ENCODE measurements around the gene RAB17. TPM values are rescaled to one million over a fixed set of nuclear protein-coding genes. Genes with fewer than 3 reads are reported as not detected.

The RAB17 gene
- total and polyA plus RNA-seq, 2 experiments from 2014 or later = 58.3 to 99.1 TPM

GRCh38 chr2:237633061-237633561, 42.6 kb upstream of the RAB17 start:
- Histone ChIP-seq H3K27ac (no peak overlapping the region), H3K4me3 (no peak overlapping the region), H3K4me2 (no peak overlapping the region), H2AFZ (no peak overlapping the region), H3K4me1 (ENCODE audit: insufficient read depth) (peaks cover 11% of the 10 kb centered on the region), H3K36me3 (replicated peaks; ENCODE audit: insufficient read depth, low read depth) (no peaks in the 10 kb centered on the region), H3K79me2 (peaks cover 77% of the 10 kb centered on the region), H4K20me1 (ENCODE audit: insufficient read depth, poor library complexity, severe bottlenecking) (peaks cover 6% of the 10 kb centered on the region), H3K9me2 (replicated peaks; ENCODE audit: insufficient read depth) (no peaks in the 10 kb centered on the region), H3K9me3 (ENCODE audit: low read depth) (no peaks in the 10 kb centered on the region), H3K27me3 (no peaks in the 10 kb centered on the region)
- 91% methylated on average over 10 of the region's 10 CpGs for WGBS (ENCODE audit: low lambda C conversion rate, missing lambda C conversion rate)
- DNase-seq (ENCODE audit: low spot score) = no peak
- TF ChIP-seq EZH2phosphoT487 (IDR thresholded peaks at IDR 0.05; ENCODE audit: low read depth, severe bottlenecking, unreplicated experiment) (no peak), EZH2 (IDR thresholded peaks at IDR 0.05; ENCODE audit: borderline replicate concordance) (no peak), CTCF (IDR thresholded peaks at IDR 0.05; ENCODE audit: poor library complexity) (no peak)

- H3K4me1 ChIP-seq (ENCODE audit: insufficient read depth) = peaks cover 11% of the 10 kb centered on the region
- no peak overlapping the region for H2AFZ ChIP-seq
- peaks cover 6% of the 10 kb centered on the region for H4K20me1 ChIP-seq (ENCODE audit: insufficient read depth, poor library complexity, severe bottlenecking)
- no peak overlapping the region for H3K27ac ChIP-seq
- no peaks in the 10 kb centered on the region for H3K9me2 ChIP-seq (replicated peaks; ENCODE audit: insufficient read depth)
- no peak overlapping the region for H3K4me2 ChIP-seq
- DNase-seq (ENCODE audit: low spot score) = no peak
- H3K79me2 ChIP-seq = peaks cover 72% of the 10 kb centered on the region
- no peaks in the 10 kb centered on the region for H3K36me3 ChIP-seq (replicated peaks; ENCODE audit: insufficient read depth, low read depth)
- H3K9me3 ChIP-seq (ENCODE audit: low read depth) = no peaks in the 10 kb centered on the region
- WGBS (ENCODE audit: low lambda C conversion rate, missing lambda C conversion rate) = 87% methylated on average over 19 of the region's 19 CpGs
- TF ChIP-seq CTCF (IDR thresholded peaks at IDR 0.05; ENCODE audit: poor library complexity) (no peak), EZH2 (IDR thresholded peaks at IDR 0.05; ENCODE audit: borderline replicate concordance) (no peak), EZH2phosphoT487 (IDR thresholded peaks at IDR 0.05; ENCODE audit: low read depth, severe bottlenecking, unreplicated experiment) (no peak)
- no peak overlapping the region for H3K4me3 ChIP-seq
- H3K27me3 ChIP-seq = no peaks in the 10 kb centered on the region
Observed at GRCh38 chr2:237631801-237632585, 41.5 kb upstream of the RAB17 start.

GRCh38 chr2:237631007-237631785, 40.7 kb upstream of the RAB17 start:
- H3K4me3 ChIP-seq = no peak overlapping the region
- no peak overlapping the region for H3K4me2 ChIP-seq
- H3K79me2 ChIP-seq = peaks cover 64% of the 10 kb centered on the region
- H3K27ac ChIP-seq = no peak overlapping the region
- no peaks in the 10 kb centered on the region for H3K27me3 ChIP-seq
- no peaks in the 10 kb centered on the region for H3K9me3 ChIP-seq (ENCODE audit: low read depth)
- WGBS (ENCODE audit: low lambda C conversion rate, missing lambda C conversion rate) = 90% methylated on average over 14 of the region's 14 CpGs
- TF ChIP-seq EZH2 (IDR thresholded peaks at IDR 0.05; ENCODE audit: borderline replicate concordance) = no peak
- TF ChIP-seq CTCF (IDR thresholded peaks at IDR 0.05; ENCODE audit: poor library complexity) = no peak
- TF ChIP-seq EZH2phosphoT487 (IDR thresholded peaks at IDR 0.05; ENCODE audit: low read depth, severe bottlenecking, unreplicated experiment) = no peak
- DNase-seq (ENCODE audit: low spot score) = no peak
- peaks cover 6% of the 10 kb centered on the region for H4K20me1 ChIP-seq (ENCODE audit: insufficient read depth, poor library complexity, severe bottlenecking)
- no peaks in the 10 kb centered on the region for H3K36me3 ChIP-seq (replicated peaks; ENCODE audit: insufficient read depth, low read depth)
- peaks cover 11% of the 10 kb centered on the region for H3K4me1 ChIP-seq (ENCODE audit: insufficient read depth)
- no peaks in the 10 kb centered on the region for H3K9me2 ChIP-seq (replicated peaks; ENCODE audit: insufficient read depth)
- no peak overlapping the region for H2AFZ ChIP-seq

Measured in hepatocyte (in vitro differentiated cells).